ENCODE results near the gene ASCL2. TPM values are rescaled to one million over a fixed set of nuclear protein-coding genes. Genes with fewer than 3 reads are reported as not detected.

The ASCL2 gene
- total and polyA plus RNA-seq, 8 donors, result 0.24 to 7.0 (median 0.95) TPM

- peaks cover 0 to 19% (median 10%) of the 10 kb centered on the region in 3 donors for H3K4me1 ChIP-seq
- H3K27me3 ChIP-seq, result no peaks in the 10 kb centered on the region
- peak; percentile 30 to 84 (median 60) for DNase-seq
- no peaks in the 10 kb centered on the region for H3K9me3 ChIP-seq
- FAIRE-seq, result no peak
- H3K27ac ChIP-seq, result peak overlapping the region in 3 of 4 donors; percentile 6 to 28 (median 15)
- no peak for TF ChIP-seq CTCF (IDR thresholded peaks at IDR 0.05)
- 48 to 50% methylated on average over 18 of the region's 18 CpGs for WGBS, 2 donors
- intact Hi-C loops (cut with DNase I), result loop anchor here in 1 of 3 donors (10.0 kb wide), 1 partner anchor 592 kb away; no protein-coding TSS in a partner anchor
- peak; percentile 9 to 53 (median 38) for ATAC-seq
- H3K4me3 ChIP-seq, result peak overlapping the region in 1 of 4 donors; percentile 3
- H3K36me3 ChIP-seq, result no peaks in the 10 kb centered on the region
Measured at GRCh38 chr11:2302896-2303626, 32.7 kb upstream of the ASCL2 start.

GRCh38 chr11:2302306-2302895 lies 32.0 kb upstream of the ASCL2 start:
- no peak for TF ChIP-seq CTCF (IDR thresholded peaks at IDR 0.05)
- intact Hi-C loops (cut with DNase I), result loop anchor here in 1 of 3 donors (10.0 kb wide), 1 partner anchor 592 kb away; no protein-coding TSS in a partner anchor
- peaks cover 0 to 19% (median 10%) of the 10 kb centered on the region in 3 donors for H3K4me1 ChIP-seq
- peak overlapping the region in 1 of 4 donors; percentile 6 for H3K4me3 ChIP-seq
- no peaks in the 10 kb centered on the region for H3K27me3 ChIP-seq
- DNase-seq (peak in 2 of 6 donors; percentile 15 to 30), FAIRE-seq (no peak), ATAC-seq (peak in 3 of 4 donors; percentile 2 to 27 (median 7))
- 61 to 70% methylated on average over 15 to 16 of the region's 16 CpGs for WGBS, 2 donors
- no peaks in the 10 kb centered on the region for H3K36me3 ChIP-seq
- no peaks in the 10 kb centered on the region for H3K9me3 ChIP-seq
- peak overlapping the region in 2 of 4 donors; percentile 6 to 28 for H3K27ac ChIP-seq

- DNase-seq (peak in 3 of 6 donors; percentile 24 to 46 (median 38)), ATAC-seq (peak in 2 of 4 donors; percentile 8 to 16), FAIRE-seq (no peak)
- H3K27ac ChIP-seq, result peak within 1 kb of the TSS in 2 of 4 donors; percentile 6 to 28
- no peaks in the 10 kb centered on the region for H3K27me3 ChIP-seq
- no peaks in the 10 kb centered on the region for H3K9me3 ChIP-seq
- 67% methylated on average over 16 of the region's 16 CpGs for WGBS, 2 donors
- H3K4me3 ChIP-seq, result peak within 1 kb of the TSS in 1 of 4 donors; percentile 18
- H3K36me3 ChIP-seq, result no peaks in the 10 kb centered on the region
- intact Hi-C loops (cut with DNase I), result loop anchor here in 1 of 3 donors (2.0 to 10.0 kb wide), 2 partner anchors 105 to 593 kb away; no protein-coding TSS in a partner anchor
- peaks cover 0 to 19% (median 10%) of the 10 kb centered on the region in 3 donors for H3K4me1 ChIP-seq
- TF ChIP-seq CTCF (IDR thresholded peaks at IDR 0.05), result no peak
Measured at GRCh38 chr11:2301631-2302305, 31.4 kb upstream of the ASCL2 start, which contains the start of the genes C11orf21 and TSPAN32. TSS of gene C11orf21 (minus strand) at chr11:2301918. CDS start at chr11:2301808, 110 bp downstream. TSS of gene TSPAN32 (plus strand) at chr11:2302013. CDS start at chr11:2302150, 137 bp downstream.

GRCh38 chr11:2300936-2301630 lies 30.7 kb upstream of the ASCL2 start:
- DNase-seq (peak in 2 of 6 donors; percentile 13 to 56), FAIRE-seq (no peak), ATAC-seq (no peak)
- Histone ChIP-seq H3K4me3 (peak overlapping the region in 1 of 4 donors; percentile 18), H3K27ac (no peak overlapping the region), H3K27me3 (no peaks in the 10 kb centered on the region), H3K4me1 (peaks cover 0 to 19% (median 10%) of the 10 kb centered on the region in 3 donors), H3K9me3 (no peaks in the 10 kb centered on the region), H3K36me3 (no peaks in the 10 kb centered on the region)
- intact Hi-C loops (cut with DNase I), result loop anchor here in 1 of 3 donors (2.0 to 10.0 kb wide), 2 partner anchors 104 to 594 kb away; no protein-coding TSS in a partner anchor
- TF ChIP-seq CTCF (IDR thresholded peaks at IDR 0.05), result no peak
- WGBS, 2 donors, result 69 to 80% methylated on average over 23 to 24 of the region's 24 CpGs

All from pancreas (tissue), 10 donors.